ENCODE measurements around the gene SEL1L3. TPM values are rescaled to one million over a fixed set of nuclear protein-coding genes. Genes with fewer than 3 reads are reported as not detected.
A peak's percentile ranks its signal among the peaks of the same experiment; 100 is the strongest.

Gene SEL1L3
- total RNA-seq, 1 experiment from 2014 or later = 48.3 TPM

DNA sequence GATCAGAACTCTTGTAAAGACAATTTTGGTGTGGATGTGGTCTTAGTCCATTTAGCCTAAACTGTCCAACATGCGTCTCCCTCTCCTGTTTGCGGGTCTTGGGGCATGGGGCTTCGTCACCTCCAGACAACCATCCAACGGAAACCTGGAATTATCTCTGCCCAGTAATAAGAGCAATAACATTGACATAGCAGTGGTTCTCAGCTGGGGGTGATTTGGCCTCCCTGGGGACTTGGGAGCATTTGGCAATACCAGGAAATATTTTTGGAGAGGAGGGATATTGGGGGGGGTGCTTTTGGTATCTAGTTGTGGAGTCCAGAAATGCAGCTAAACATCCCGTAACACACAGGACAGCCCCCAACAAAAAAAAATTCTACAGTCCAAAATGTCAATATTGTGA, 47.2 kb downstream of the SEL1L3 start:
- Histone ChIP-seq H3K56ac (ENCODE audit: insufficient read length, low read depth, low read length) (no peak overlapping the region), H3K9ac (ENCODE audit: extremely low read depth, insufficient read length, low read length) (no peak overlapping the region), H2BK15ac (ENCODE audit: low read depth, low read length) (no peak overlapping the region), H3K18ac (ENCODE audit: insufficient read length, low read depth, low read length) (no peak overlapping the region), H2AK5ac (ENCODE audit: insufficient read length, low read length) (no peak overlapping the region), H3K79me1 (ENCODE audit: insufficient read depth, low read depth, low read length, poor library complexity, severe bottlenecking) (no peaks in the 10 kb centered on the region), H4K20me1 (ENCODE audit: control insufficient read depth, insufficient read depth, insufficient read length) (no peaks in the 10 kb centered on the region), H2AFZ (ENCODE audit: low read length) (no peak overlapping the region), H3K79me2 (ENCODE audit: insufficient read depth, low read length) (no peaks in the 10 kb centered on the region), H3K9me3 (ENCODE audit: control insufficient read depth, low read depth, low read length) (no peaks in the 10 kb centered on the region), H3K14ac (ENCODE audit: insufficient read depth, low read length) (no peak overlapping the region), H3K27me3 (ENCODE audit: insufficient read depth, low read length) (no peaks in the 10 kb centered on the region), H4K91ac (ENCODE audit: insufficient read length, low read depth, low read length) (no peak overlapping the region), H4K5ac (ENCODE audit: insufficient read length, low read depth, low read length) (no peak overlapping the region), H4K8ac (replicated peaks; ENCODE audit: insufficient read length, low read depth, low read length) (no peak overlapping the region), H3K23ac (ENCODE audit: insufficient read length, low read depth, low read length) (no peak overlapping the region), H2BK5ac (ENCODE audit: insufficient read length, low read length) (no peak overlapping the region), H3K4me1 (ENCODE audit: insufficient read depth, low read length) (peaks cover 2% of the 10 kb centered on the region; the same call in 1 of the 2 replicates), H3T11ph (ENCODE audit: low read length) (no peak overlapping the region), H3K27ac (ENCODE audit: insufficient read length, low read depth, low read length) (no peak overlapping the region), H3K4ac (ENCODE audit: low read depth, low read length) (no peak overlapping the region), H2BK20ac (ENCODE audit: low read depth, low read length, poor library complexity, severe bottlenecking) (no peak overlapping the region), H2BK12ac (ENCODE audit: insufficient read length, low read depth, low read length) (no peak overlapping the region), H2BK120ac (ENCODE audit: low read depth, low read length, poor library complexity, severe bottlenecking) (no peak overlapping the region), H3K4me2 (ENCODE audit: insufficient read depth, insufficient read length, low read length) (no peak overlapping the region), H3K23me2 (ENCODE audit: insufficient read length, low read depth, low read length, poor library complexity, severe bottlenecking) (no peaks in the 10 kb centered on the region)
- no peaks in the 10 kb centered on the region for H3K9me3 Mint-ChIP-seq
- no CpG with 5 or more reads among the region's 5 CpGs for WGBS (ENCODE audit: extremely low coverage, insufficient read length, low lambda C conversion rate)
- peaks cover 41 to 49% of the 10 kb centered on the region in 2 experiments for H3K4me1 Mint-ChIP-seq
- peaks cover 17 to 70% (median 44%) of the 10 kb centered on the region in 3 experiments; a peak in 6 of 7 replicates for H3K36me3 Mint-ChIP-seq (ENCODE audit: insufficient read depth in 1 of 3, low read depth in 3 of 3)
- TF ChIP-seq CTCF (conservative IDR thresholded peaks at IDR 0.05) = no peak
- H3K4me3 Mint-ChIP-seq = no peak overlapping the region
- peak overlapping the region in 1 of 3 experiments; percentile 37; a peak in 1 of 7 replicates for H3K27ac Mint-ChIP-seq
- DNase-seq = no peak
- H3K27me3 Mint-ChIP-seq (ENCODE audit: low read depth) = peaks cover 13% of the 10 kb centered on the region

All from H9 (cell line).